ENCODE measurements around the gene OTOP3.

GRCh38 chr17:74892013-74892841 lies 43.5 kb upstream of the OTOP3 start:
- TF ChIP-seq GATA2 (IDR thresholded peaks at IDR 0.05; ENCODE audit: low read depth, low read length) (no peak), GATA3 (IDR thresholded peaks at IDR 0.05; ENCODE audit: low read depth, low read length) (no peak)

Measured in SH-SY5Y (cell line).